Astrocyte (in vitro differentiated cells and primary cell): Measurements from ENCODE around the gene DHX36. TPM values are rescaled to one million over a fixed set of nuclear protein-coding genes. Genes with fewer than 3 reads are reported as not detected.

Experiments
- DNase-seq: peaks from one replicate; pipeline ENCODE4 v3.0.0-alpha.2; 2010; ENCODE audit warnings: low read depth
- FAIRE-seq: peaks from 2 replicates; lab custom pipeline; 2011; peaks lifted over from hg19 to GRCh38; lab: Jason Lieb, UNC
- H2AFZ ChIP-seq: 2 replicates; pipeline ENCODE4 v1.6.0; 2012; ENCODE audit warnings: low read depth, low read length, inconsistent platforms
- H3K27ac ChIP-seq: 2 replicates; pipeline ENCODE4 v1.5.1; 2011; ENCODE audit warnings: low read depth, low read length, inconsistent platforms
- H3K27me3 ChIP-seq: 2 replicates; pipeline ENCODE4 v1.6.0; 2011; ENCODE audit warnings: low read length, inconsistent platforms; ENCODE audit not compliant: insufficient read depth
- H3K36me3 ChIP-seq: 2 replicates; pipeline ENCODE4 v1.5.1; 2011; ENCODE audit warnings: low read length, inconsistent platforms; ENCODE audit not compliant: insufficient read depth
- H3K4me1 ChIP-seq: 2 replicates; pipeline ENCODE4 v1.5.1; 2011; ENCODE audit warnings: low read length, inconsistent platforms; ENCODE audit not compliant: insufficient read depth
- H3K4me2 ChIP-seq: 2 replicates; pipeline ENCODE4 v1.6.0; 2012; ENCODE audit warnings: low read length, inconsistent platforms
- H3K4me3 ChIP-seq: 2 replicates; pipeline ENCODE4 v1.5.1; 2011; ENCODE audit warnings: low read depth, mild to moderate bottlenecking, low read length, inconsistent platforms; ENCODE audit not compliant: insufficient read depth
- H3K79me2 ChIP-seq: 2 replicates; pipeline ENCODE4 v1.6.0; 2012; ENCODE audit warnings: mild to moderate bottlenecking, low read length, inconsistent platforms; ENCODE audit not compliant: insufficient read depth
- H3K9ac ChIP-seq: 2 replicates; pipeline ENCODE4 v1.6.0; 2012; ENCODE audit warnings: mild to moderate bottlenecking, low read length, inconsistent platforms
- H3K9me3 ChIP-seq: 2 replicates; pipeline ENCODE4 v1.5.1; 2012; ENCODE audit warnings: low read depth, mild to moderate bottlenecking, low read length, inconsistent platforms; ENCODE audit not compliant: insufficient read depth
- H4K20me1 ChIP-seq: 2 replicates; pipeline ENCODE4 v1.6.0; 2012; ENCODE audit warnings: low read length, inconsistent platforms; ENCODE audit not compliant: insufficient read depth
- H3K27ac Mint-ChIP-seq: one replicate; pipeline ENCODE4 v1.8.0; 2021; ENCODE audit warnings: mild to moderate bottlenecking, mixed read lengths; ENCODE audit not compliant: unreplicated experiment
- H3K27me3 Mint-ChIP-seq: one replicate; pipeline ENCODE4 v1.8.0; 2021; ENCODE audit warnings: low read depth, mixed read lengths; ENCODE audit not compliant: unreplicated experiment
- H3K36me3 Mint-ChIP-seq: one replicate; pipeline ENCODE4 v1.8.0; 2021; ENCODE audit warnings: low read depth, mixed read lengths; ENCODE audit not compliant: unreplicated experiment
- H3K4me1 Mint-ChIP-seq: one replicate; pipeline ENCODE4 v1.8.0; 2021; ENCODE audit warnings: low read depth, mixed read lengths; ENCODE audit not compliant: unreplicated experiment
- H3K4me3 Mint-ChIP-seq: one replicate; pipeline ENCODE4 v1.8.0; 2021; ENCODE audit warnings: mild to moderate bottlenecking, moderate library complexity, mixed read lengths; ENCODE audit not compliant: unreplicated experiment
- H3K9me3 Mint-ChIP-seq: one replicate; pipeline ENCODE4 v1.8.0; 2021; ENCODE audit warnings: mild to moderate bottlenecking, mixed read lengths; ENCODE audit not compliant: unreplicated experiment
- CTCF ChIP-seq: IDR thresholded peaks from 2 replicates; pipeline ENCODE4 v1.5.1; 2011; ENCODE audit warnings: low read depth, mild to moderate bottlenecking, inconsistent platforms, low read length, moderate library complexity; ENCODE audit not compliant: insufficient read depth
- EZH2 ChIP-seq: IDR thresholded peaks from 2 replicates; pipeline ENCODE4 v1.6.1; 2012; ENCODE audit warnings: mild to moderate bottlenecking, low read length, inconsistent platforms; ENCODE audit not compliant: insufficient read depth
- total RNA-seq: library from RNA; stranded (reverse); gene quantifications from 2 replicates; pipeline ENCODE4 v1.2.1, GENCODE V29; 2021

The DHX36 gene
- total RNA-seq, 1 donor from 2014 or later: 68.9 TPM

GRCh38 chr3:154241496-154241895 is 82.8 kb downstream of the DHX36 start:
- Mint-ChIP-seq H3K27me3 (no peaks in the 10 kb centered on the region), H3K36me3 (peaks cover 8% of the 10 kb centered on the region), H3K4me3 (no peak overlapping the region), H3K27ac (no peak overlapping the region), H3K9me3 (no peaks in the 10 kb centered on the region), H3K4me1 (peaks cover 18% of the 10 kb centered on the region)
- Histone ChIP-seq H3K4me3 (no peak overlapping the region), H3K27me3 (no peaks in the 10 kb centered on the region), H3K9me3 (no peaks in the 10 kb centered on the region), H2AFZ (no peak overlapping the region), H3K9ac (no peak overlapping the region), H3K36me3 (no peaks in the 10 kb centered on the region), H3K79me2 (no peaks in the 10 kb centered on the region), H4K20me1 (no peaks in the 10 kb centered on the region), H3K4me2 (no peak overlapping the region), H3K4me1 (peaks cover 17% of the 10 kb centered on the region), H3K27ac (no peak overlapping the region)
- FAIRE-seq: no peak
- TF ChIP-seq EZH2 (no peak), CTCF (no peak)
- DNase-seq: no peak

GRCh38 chr3:154240235-154240634 is 84.1 kb downstream of the DHX36 start:
- Histone ChIP-seq H3K27ac (no peak overlapping the region), H2AFZ (no peak overlapping the region), H4K20me1 (no peaks in the 10 kb centered on the region), H3K36me3 (no peaks in the 10 kb centered on the region), H3K4me3 (no peak overlapping the region), H3K4me2 (no peak overlapping the region), H3K79me2 (no peaks in the 10 kb centered on the region), H3K4me1 (peaks cover 17% of the 10 kb centered on the region), H3K27me3 (no peaks in the 10 kb centered on the region), H3K9ac (no peak overlapping the region), H3K9me3 (no peaks in the 10 kb centered on the region)
- Mint-ChIP-seq H3K27me3 (no peaks in the 10 kb centered on the region), H3K27ac (no peak overlapping the region), H3K4me3 (no peak overlapping the region), H3K9me3 (no peaks in the 10 kb centered on the region), H3K4me1 (peaks cover 21% of the 10 kb centered on the region), H3K36me3 (peaks cover 5% of the 10 kb centered on the region)
- no peak for FAIRE-seq
- no peak for DNase-seq
- TF ChIP-seq CTCF: no peak
- TF ChIP-seq EZH2: no peak

DNA sequence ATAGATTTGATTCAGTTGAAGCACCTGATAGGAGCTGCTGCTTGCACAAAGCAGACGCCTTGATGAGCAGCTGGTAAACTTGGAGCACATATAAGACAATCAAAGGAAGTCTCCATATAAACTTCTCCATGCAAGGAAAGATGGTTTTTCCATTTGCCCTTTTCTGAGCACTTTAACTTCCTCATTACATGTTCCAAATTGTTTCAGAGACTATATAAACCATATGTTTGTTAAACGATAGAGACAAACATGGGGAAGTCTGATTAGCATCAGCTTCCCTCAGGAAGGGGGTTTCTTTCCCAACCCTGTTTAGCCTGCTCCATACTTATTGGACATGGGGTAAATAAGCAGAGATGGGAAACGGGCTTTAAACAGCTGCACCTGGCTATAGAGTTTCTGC is 88.0 kb downstream of the DHX36 start:
- Mint-ChIP-seq H3K4me3 (no peak overlapping the region), H3K36me3 (peaks cover 5% of the 10 kb centered on the region), H3K9me3 (no peaks in the 10 kb centered on the region), H3K27me3 (no peaks in the 10 kb centered on the region), H3K4me1 (peaks cover 10% of the 10 kb centered on the region), H3K27ac (no peak overlapping the region)
- H3K36me3 ChIP-seq: no peaks in the 10 kb centered on the region
- H3K4me1 ChIP-seq: no peaks in the 10 kb centered on the region
- no peaks in the 10 kb centered on the region for H3K9me3 ChIP-seq
- H3K4me3 ChIP-seq: no peak overlapping the region
- H3K27ac ChIP-seq: no peak overlapping the region
- no peaks in the 10 kb centered on the region for H3K79me2 ChIP-seq
- H3K9ac ChIP-seq: no peak overlapping the region
- no peak for FAIRE-seq
- H4K20me1 ChIP-seq: no peaks in the 10 kb centered on the region
- no peak overlapping the region for H2AFZ ChIP-seq
- no peak overlapping the region for H3K4me2 ChIP-seq
- no peak for DNase-seq
- TF ChIP-seq EZH2: no peak
- no peaks in the 10 kb centered on the region for H3K27me3 ChIP-seq
